GM10248 (cell line): ENCODE measurements around the gene GMDS.
A peak's percentile ranks its signal among the peaks of the same experiment; 100 is the strongest.

Experiments used
- CTCF ChIA-PET: fragments of 300-600 bp; sonication (Branson Sonifier 250); formaldehyde crosslinking; extraction: SDS; loops from one replicate; lab custom pipeline; 2021; ENCODE audit warnings: antibody characterized with exemption; lab: Yijun Ruan, JAX
- POLR2A ChIA-PET: fragments of 350-650 bp; sonication (Branson Sonifier 250); formaldehyde crosslinking; extraction: SDS; loops from one replicate; lab custom pipeline; 2020; ENCODE audit warnings: antibody characterized with exemption; lab: Yijun Ruan, JAX
- DNase-seq: peaks from one replicate; pipeline ENCODE4 v3.0.0; 2012; ENCODE audit errors: extremely low spot score
- CTCF ChIP-seq: IDR thresholded peaks from 2 replicates; pipeline ENCODE4 v1.5.1; 2012; ENCODE audit warnings: mild to moderate bottlenecking, low read depth; ENCODE audit errors: extremely low read depth, missing control alignments, control extremely low read depth

GMDS gene

GRCh38 chr6:1604158-1605003, 641.0 kb downstream of the GMDS start:
- peak; percentile 86 for DNase-seq
- ChIA-PET CTCF (interaction anchor here (0.6 to 3.7 kb wide), 7 partner anchors 8 to 750 kb away, joined by 3 to 20 read pairs (median 4); no protein-coding TSS in a partner anchor), POLR2A (interaction anchor here (0.5 kb wide), 1 partner anchor 1955 kb away, joined by 5 read pairs; no protein-coding TSS in a partner anchor)
- TF ChIP-seq CTCF, result peak; percentile 88

- no peak for DNase-seq
- no peak for TF ChIP-seq CTCF
- CTCF ChIA-PET, result interaction anchor here (1.0 to 2.6 kb wide), 3 partner anchors 501 to 751 kb away, joined by 3 to 11 read pairs (median 6); no protein-coding TSS in a partner anchor
- POLR2A ChIA-PET, result no interaction called here
Observed at GRCh38 chr6:1603708-1604107, 641.7 kb downstream of the GMDS start.

GRCh38 chr6:1602049-1602713, 643.2 kb downstream of the GMDS start:
- TF ChIP-seq CTCF, result no peak
- ChIA-PET CTCF (interaction anchor here (0.9 to 2.6 kb wide), 7 partner anchors 15 to 1033 kb away, joined by 3 to 11 read pairs (median 4); no protein-coding TSS in a partner anchor), POLR2A (no interaction called here)
- no peak for DNase-seq

GRCh38 chr6:1601158-1602048, 644.0 kb downstream of the GMDS start:
- DNase-seq, result no peak
- TF ChIP-seq CTCF, result no peak
- ChIA-PET POLR2A (no interaction called here), CTCF (interaction anchor here (1.5 to 2.6 kb wide), 4 partner anchors 503 to 1033 kb away, joined by 4 to 11 read pairs (median 8); no protein-coding TSS in a partner anchor)

- DNase-seq, result no peak
Observed at GRCh38 chr6:1600764-1601157, 644.6 kb downstream of the GMDS start.

More at GRCh38 chr6:1600764-1601157, 644.6 kb downstream of the GMDS start:
- POLR2A ChIA-PET, result no interaction called here
- CTCF ChIA-PET, result interaction anchor here (1.0 to 2.6 kb wide), 7 partner anchors 503 to 1033 kb away, joined by 5 to 11 read pairs (median 6); no protein-coding TSS in a partner anchor
- no peak for TF ChIP-seq CTCF
